Activated T-helper 1 cell treated with anti-CD3 and anti-CD28 coated beads, Interleukin-2, amount 50 U/mL, for 16 hours (primary cell): ENCODE results near the gene OOEP.
A peak's percentile ranks its signal among the peaks of the same experiment; 100 is the strongest.
"Not testable (repeated sequence)": the region's sequence is repeated elsewhere in the genome, so short reads cannot be mapped to it uniquely, and the experiment has no call there.

ENCODE experiments used
- DNase-seq, 2 donors: peaks; one replicate each; pipeline ENCODE4 v3.0.0-alpha.2; 2020; ENCODE audit warnings: low read depth in 1 of 2, low spot score in 1 of 2

Gene OOEP

GRCh38 chr6:73369563-73369962, at the start of gene OOEP:
Gene OOEP, minus strand, starts transcription at chr6:73369897. Its CDS starts 105 bp downstream, at chr6:73369792.
- no peak for DNase-seq

GRCh38 chr6:73418081-73418741, 48.5 kb upstream of the OOEP start:
- DNase-seq = no peak

GRCh38 chr6:73413102-73413501, 43.4 kb upstream of the OOEP start:
- no peak for DNase-seq

- no peak for DNase-seq
Observed at GRCh38 chr6:73409395-73409794, 39.7 kb upstream of the OOEP start.

- no peak for DNase-seq
Observed at GRCh38 chr6:73400656-73401055, 31.0 kb upstream of the OOEP start.

- no peak for DNase-seq
Observed at GRCh38 chr6:73395875-73396274, 26.2 kb upstream of the OOEP start.

- no peak for DNase-seq
Observed at GRCh38 chr6:73394577-73395354, 25.1 kb upstream of the OOEP start, which contains the start of gene DDX43. Gene DDX43, plus strand, starts transcription at chr6:73394828. Its CDS starts 78 bp downstream, at chr6:73394906.

GRCh38 chr6:73393278-73393677, 23.6 kb upstream of the OOEP start:
- DNase-seq = no peak

- DNase-seq = not testable (repeated sequence)
Observed at GRCh38 chr6:73392188-73392587, 22.5 kb upstream of the OOEP start.

- no peak for DNase-seq
Observed at GRCh38 chr6:73391675-73392074, 22.0 kb upstream of the OOEP start.

GRCh38 chr6:73389854-73390253, 20.2 kb upstream of the OOEP start:
- no peak for DNase-seq

- DNase-seq = peak; percentile 21 to 26
Observed at GRCh38 chr6:73388800-73389512, 19.3 kb upstream of the OOEP start.

- DNase-seq = no peak
Observed at GRCh38 chr6:73388433-73388799, 18.7 kb upstream of the OOEP start.

GRCh38 chr6:73382462-73383113, 12.9 kb upstream of the OOEP start:
- no peak for DNase-seq

- not testable (repeated sequence) for DNase-seq
Observed at GRCh38 chr6:73381531-73381930, 11.8 kb upstream of the OOEP start.

- no peak for DNase-seq
Observed at GRCh38 chr6:73377225-73377624, 7.5 kb upstream of the OOEP start.

- no peak for DNase-seq
Observed at GRCh38 chr6:73375216-73375615, 5.5 kb upstream of the OOEP start.

- no peak for DNase-seq
Observed at GRCh38 chr6:73372516-73372915, 2.8 kb upstream of the OOEP start.

- no peak for DNase-seq
Observed at GRCh38 chr6:73371984-73372383, 2.3 kb upstream of the OOEP start.

- DNase-seq = no peak
Observed at GRCh38 chr6:73369157-73369556, 540 bp downstream of the OOEP start.

GRCh38 chr6:73368675-73369074, 1.0 kb downstream of the OOEP start:
- no peak for DNase-seq
